ENCODE measurements around the gene SPRED1. TPM values are rescaled to one million over a fixed set of nuclear protein-coding genes. Genes with fewer than 3 reads are reported as not detected.

The SPRED1 gene
- total and polyA plus RNA-seq, 9 of the 15 experiments (the other 6 are each of a cell fraction or from before 2014, with no cell fraction given) = 2.8 to 17.4 (median 7.9) TPM

DNA sequence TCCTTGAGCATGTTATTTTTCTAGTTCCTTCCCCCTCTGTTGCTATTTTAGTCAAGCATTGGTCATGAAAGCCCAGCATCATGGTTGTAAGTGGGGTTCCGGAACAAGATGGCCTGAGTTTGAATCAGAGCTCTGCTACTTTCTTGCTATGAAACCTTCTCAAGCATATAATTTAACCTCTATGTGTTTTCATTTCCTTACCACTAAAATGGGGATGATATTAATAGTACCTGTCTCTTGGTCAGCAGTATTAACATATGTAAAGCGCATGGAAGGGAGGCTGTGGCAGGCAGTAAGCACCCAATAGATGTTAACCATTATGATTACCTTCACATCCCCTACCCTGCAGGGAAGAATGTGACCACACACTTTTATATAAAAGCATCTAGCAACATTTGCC lies 14.3 kb upstream of the SPRED1 start:
- FAIRE-seq = no peak
- CTCF ChIA-PET (ENCODE audit: low intra/inter-chr PET ratio) = no interaction called here

More for the DNA sequence above, 14.3 kb upstream of the SPRED1 start:
- Histone ChIP-seq H4K20me1 (replicated peaks; ENCODE audit: control insufficient read depth, insufficient read depth, low read length) (no peaks in the 10 kb centered on the region), H3K27ac (ENCODE audit: extremely low read depth, low read depth, low read length) (no peak overlapping the region), H3K9me3 (replicated peaks; ENCODE audit: control insufficient read depth, insufficient read depth, low read depth, low read length) (no peaks in the 10 kb centered on the region), H3K79me2 (ENCODE audit: control insufficient read depth, insufficient read depth, low read length) (no peaks in the 10 kb centered on the region), H3K27me3 (ENCODE audit: control insufficient read depth in 2 of 2, insufficient read depth in 2 of 2, low read length in 2 of 2) (peaks cover 8% of the 10 kb centered on the region in 2 experiments; a peak in 3 of 5 replicates), H3K9me1 (ENCODE audit: control insufficient read depth, insufficient read depth, low read length) (no peaks in the 10 kb centered on the region), H2AFZ (ENCODE audit: low read depth, low read length) (no peak overlapping the region), H3K9ac (ENCODE audit: insufficient read depth in 1 of 2, low read depth in 2 of 2, low read length in 2 of 2) (no peak overlapping the region), H3K4me3 (no peak overlapping the region), H3K4me1 (replicated peaks in 1 of 2; ENCODE audit: control insufficient read depth in 2 of 2, insufficient read depth in 2 of 2, low read length in 2 of 2) (no peaks in the 10 kb centered on the region), H3K36me3 (ENCODE audit: control insufficient read depth, insufficient read depth, low read length) (no peaks in the 10 kb centered on the region), H3K4me2 (ENCODE audit: insufficient read depth, low read length) (no peak overlapping the region)
- BruUV-seq (replicated peaks) = no TSS peak
- in situ Hi-C loops (cut with MboI) (no loop called here), intact Hi-C loops (cut with micrococcal nuclease) (no loop called here)
- no peak for ATAC-seq
- WGBS (ENCODE audit: insufficient coverage, low coverage, missing lambda C conversion rate) = 4% methylated on average over 2 of the region's 2 CpGs
- TF ChIP-seq ZNF75A (CRISPR knock-in tag; IDR thresholded peaks at IDR 0.05) = no peak
- no peak for TF ChIP-seq GTF3C2 (IDR thresholded peaks at IDR 0.05; ENCODE audit: borderline replicate concordance, extremely low read depth, insufficient read length)
- no peak for TF ChIP-seq CAMTA2 (CRISPR knock-in tag; conservative IDR thresholded peaks at IDR 0.05)
- no peak for TF ChIP-seq ZFP30 (CRISPR knock-in tag; IDR thresholded peaks at IDR 0.05; ENCODE audit: borderline replicate concordance)
- no peak for TF ChIP-seq NR1H2 (CRISPR knock-in tag; IDR thresholded peaks at IDR 0.05)
- no peak for TF ChIP-seq ZNF217 (CRISPR knock-in tag; IDR thresholded peaks at IDR 0.05)
- no peak for TF ChIP-seq HLTF (IDR thresholded peaks at IDR 0.05)
- no peak for TF ChIP-seq ZNF3 (CRISPR knock-in tag; IDR thresholded peaks at IDR 0.05)
- no peak for TF ChIP-seq CHD1 (IDR thresholded peaks at IDR 0.05; ENCODE audit: low read length)
- TF ChIP-seq ZKSCAN8 (CRISPR knock-in tag; IDR thresholded peaks at IDR 0.05) = no peak
- TF ChIP-seq NFRKB (IDR thresholded peaks at IDR 0.05; ENCODE audit: low read depth) = no peak
- TF ChIP-seq, protein P1, sequence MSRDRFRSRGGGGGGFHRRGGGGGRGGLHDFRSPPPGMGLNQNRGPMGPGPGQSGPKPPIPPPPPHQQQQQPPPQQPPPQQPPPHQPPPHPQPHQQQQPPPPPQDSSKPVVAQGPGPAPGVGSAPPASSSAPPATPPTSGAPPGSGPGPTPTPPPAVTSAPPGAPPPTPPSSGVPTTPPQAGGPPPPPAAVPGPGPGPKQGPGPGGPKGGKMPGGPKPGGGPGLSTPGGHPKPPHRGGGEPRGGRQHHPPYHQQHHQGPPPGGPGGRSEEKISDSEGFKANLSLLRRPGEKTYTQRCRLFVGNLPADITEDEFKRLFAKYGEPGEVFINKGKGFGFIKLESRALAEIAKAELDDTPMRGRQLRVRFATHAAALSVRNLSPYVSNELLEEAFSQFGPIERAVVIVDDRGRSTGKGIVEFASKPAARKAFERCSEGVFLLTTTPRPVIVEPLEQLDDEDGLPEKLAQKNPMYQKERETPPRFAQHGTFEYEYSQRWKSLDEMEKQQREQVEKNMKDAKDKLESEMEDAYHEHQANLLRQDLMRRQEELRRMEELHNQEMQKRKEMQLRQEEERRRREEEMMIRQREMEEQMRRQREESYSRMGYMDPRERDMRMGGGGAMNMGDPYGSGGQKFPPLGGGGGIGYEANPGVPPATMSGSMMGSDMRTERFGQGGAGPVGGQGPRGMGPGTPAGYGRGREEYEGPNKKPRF (IDR thresholded peaks at IDR 0.05; ENCODE audit: low read depth, low read length) = no peak
- POLR2A ChIA-PET = no interaction called here
- DNase-seq (ENCODE audit: extremely low read depth in 1 of 4, low spot score in 3 of 4) = no peak
